NCI-H226 (cell line): ENCODE results near the gene TMEM167B.
"Not testable (repeated sequence)": the region's sequence is repeated elsewhere in the genome, so short reads cannot be mapped to it uniquely, and the experiment has no call there.

Experiments used
- DNase-seq: peaks from one replicate; pipeline ENCODE4 v3.0.0-alpha.2; 2015

TMEM167B gene

DNA sequence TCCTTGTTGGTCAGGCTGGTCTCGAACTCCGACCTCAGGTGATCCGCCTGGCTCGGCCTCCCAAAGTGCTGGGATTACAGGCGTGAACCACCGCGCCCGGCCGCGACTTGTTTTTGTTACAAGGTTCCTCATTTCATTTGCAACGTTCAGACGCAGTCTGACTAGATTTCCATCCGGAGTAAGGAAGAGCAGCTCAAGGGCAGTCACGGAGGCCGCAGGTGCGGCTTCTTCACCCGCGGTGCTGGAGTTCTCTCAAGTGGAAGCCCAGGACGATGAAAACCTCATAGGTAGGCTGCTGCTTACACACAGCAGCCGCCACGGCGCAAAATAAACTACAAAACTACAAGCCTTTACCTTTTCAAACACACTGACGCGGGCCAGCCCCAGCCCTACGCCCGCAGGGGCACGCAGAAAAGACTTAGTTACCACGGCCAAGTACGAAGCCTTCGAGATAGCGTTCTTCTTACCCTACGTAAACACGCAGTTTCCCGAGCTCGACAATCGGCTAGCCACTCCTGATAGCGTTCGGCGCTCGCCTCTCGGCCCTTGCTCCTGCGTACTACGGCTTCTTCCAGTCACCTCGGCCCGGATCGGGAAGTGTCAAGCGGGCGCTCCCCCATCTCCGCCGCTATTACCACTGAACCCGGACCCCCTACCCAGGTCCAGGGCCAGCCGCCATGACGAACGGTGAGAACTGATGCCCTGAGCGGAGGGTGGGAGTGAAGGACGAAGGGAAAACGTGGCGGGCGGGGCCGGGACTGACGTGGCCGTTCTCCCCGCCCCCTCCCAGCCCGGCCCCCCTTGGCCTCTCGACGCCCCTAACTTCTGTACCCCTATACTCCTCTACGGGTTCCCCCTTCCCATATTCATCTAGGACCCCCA is at the start of gene TMEM167B:
Gene TMEM167B, plus strand, starts transcription at position 569 of the 882 bp plus-strand sequence. Its CDS starts 109 bp downstream, at position 678.
- peak; percentile 95 for DNase-seq

DNA sequence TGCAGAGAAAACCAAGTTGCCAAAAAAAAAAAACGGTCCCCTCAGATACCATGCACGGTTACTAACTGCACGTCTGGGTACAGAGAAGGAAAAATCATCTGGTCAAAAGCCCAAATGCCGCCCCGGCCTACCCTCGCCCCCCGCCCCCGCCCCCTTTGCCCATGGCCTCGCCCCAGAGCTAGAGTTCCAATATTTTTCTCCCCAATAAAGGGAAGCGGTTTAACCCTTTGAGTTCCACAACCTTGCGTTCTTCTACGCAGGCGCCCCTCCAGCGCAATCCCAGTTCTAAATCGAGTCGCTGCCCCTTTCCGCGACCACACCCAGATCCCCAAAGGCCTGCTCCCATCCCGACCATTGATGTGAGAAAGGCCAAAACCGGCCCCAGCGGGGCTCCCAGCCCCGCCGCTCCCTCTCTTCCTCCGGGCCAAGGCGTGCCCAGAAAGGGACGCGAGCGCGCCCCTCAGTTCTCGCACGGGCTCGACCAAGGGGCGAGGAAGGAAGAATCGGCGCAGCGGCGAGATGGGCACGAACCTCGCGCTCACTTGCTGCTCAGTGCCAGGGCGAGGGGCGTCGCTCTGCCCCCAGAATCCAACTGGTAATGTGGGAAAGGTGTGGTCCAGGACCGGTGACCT is 49.5 kb upstream of the TMEM167B start:
- DNase-seq = no peak

DNA sequence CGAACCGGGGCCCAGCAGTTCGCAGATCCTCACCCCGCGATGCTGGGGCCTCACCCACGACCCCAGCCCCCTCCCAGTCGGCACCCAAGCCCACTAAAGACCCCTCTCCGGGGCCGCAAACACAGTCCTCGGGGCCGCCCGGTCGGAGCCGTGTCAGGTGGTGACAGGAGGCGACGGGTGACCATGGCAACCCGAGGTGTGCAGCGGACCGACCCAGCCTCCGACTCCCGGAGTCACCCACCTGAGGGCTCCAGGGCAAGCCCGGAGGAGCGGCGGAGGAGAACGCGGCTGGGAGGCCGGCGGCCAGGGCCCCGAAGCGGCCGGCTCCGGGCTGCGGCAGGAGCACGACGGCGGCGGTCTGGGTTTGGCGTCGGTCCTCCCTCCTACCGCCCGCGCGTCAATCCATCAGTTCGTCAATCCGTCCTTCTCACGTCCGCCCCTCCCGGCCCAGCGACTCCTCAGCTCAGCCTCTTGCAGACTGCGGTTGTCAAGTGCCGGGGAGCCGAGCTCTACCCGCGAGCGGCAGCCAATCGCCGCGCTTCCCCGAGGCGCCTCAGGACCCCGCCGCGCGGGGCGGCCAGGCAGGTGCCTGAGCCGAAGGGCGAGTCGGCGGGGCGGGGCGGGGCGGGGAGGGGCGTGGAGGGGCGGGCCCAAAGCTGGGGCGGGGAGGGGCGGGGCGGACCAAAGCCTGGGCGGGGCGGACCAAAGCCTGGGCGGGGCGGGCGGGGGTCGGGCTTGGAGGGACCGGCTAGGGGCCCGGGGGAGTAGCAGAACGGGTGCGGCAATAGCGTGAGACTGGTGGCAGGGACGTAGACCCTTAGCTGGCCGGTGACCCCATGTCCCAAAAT is 48.7 kb upstream of the TMEM167B start, which contains the start of gene WDR47:
Gene WDR47, minus strand, starts transcription at position 482 of the 848 bp plus-strand sequence. CDS start 18,590 bp downstream, outside the sequence.
- peak; percentile 95 for DNase-seq

DNA sequence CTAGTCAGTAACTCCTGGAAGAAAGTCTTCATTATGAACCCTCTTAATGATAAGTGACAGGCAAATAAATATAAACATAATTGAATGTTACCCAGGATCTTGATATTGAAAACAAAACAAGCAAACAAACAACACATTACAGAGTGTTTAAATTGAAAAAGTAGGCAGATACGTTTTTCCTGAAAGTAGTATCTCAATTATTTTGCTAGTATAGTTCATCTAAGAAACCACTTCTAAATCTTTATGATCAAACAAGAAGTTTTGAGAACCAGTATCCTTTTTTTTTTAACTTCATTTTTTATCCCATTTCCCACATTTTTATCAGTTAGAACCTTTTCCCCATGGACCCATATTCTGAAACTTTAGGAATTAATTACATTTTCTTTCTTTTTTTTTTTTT is 45.0 kb upstream of the TMEM167B start:
- no peak for DNase-seq

DNA sequence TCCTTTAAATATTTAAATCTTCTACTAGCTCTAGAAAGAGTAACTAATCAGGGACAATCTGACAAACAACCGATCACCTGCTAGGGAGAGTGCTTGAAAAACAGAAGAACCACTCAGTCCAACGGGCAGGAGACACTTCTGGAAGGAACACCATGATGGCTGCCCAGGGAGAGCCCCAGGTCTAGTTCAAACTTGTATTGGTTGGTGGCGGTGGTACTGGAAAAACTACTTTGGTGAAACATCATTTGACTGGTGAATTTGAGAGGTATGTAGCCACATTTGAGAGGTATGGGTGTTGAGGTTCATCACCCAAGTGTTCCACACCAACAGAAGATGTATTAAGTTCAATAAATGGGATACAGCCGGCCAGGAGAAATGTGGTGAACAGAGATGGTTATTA is 43.9 kb upstream of the TMEM167B start:
- no peak for DNase-seq

DNA sequence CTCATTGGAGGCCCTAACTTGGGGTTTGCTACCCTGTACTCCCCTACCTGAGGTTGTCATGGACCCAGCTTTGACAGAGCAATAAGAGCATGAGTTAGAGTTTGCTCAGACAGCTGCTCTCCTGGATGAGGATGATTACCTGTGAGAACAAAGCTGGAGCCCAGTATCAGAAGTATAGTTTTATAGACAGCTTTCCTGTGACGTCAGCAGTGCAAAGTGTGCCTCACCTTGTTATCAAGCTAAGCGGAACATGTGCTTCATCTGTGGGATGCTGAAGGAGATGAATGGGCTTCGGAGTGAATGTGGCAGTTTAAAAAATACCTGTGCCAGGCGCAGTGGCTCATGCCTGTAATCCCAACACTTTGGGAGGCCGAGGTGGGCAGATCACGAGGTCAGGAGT is 43.2 kb upstream of the TMEM167B start:
- DNase-seq = no peak

DNA sequence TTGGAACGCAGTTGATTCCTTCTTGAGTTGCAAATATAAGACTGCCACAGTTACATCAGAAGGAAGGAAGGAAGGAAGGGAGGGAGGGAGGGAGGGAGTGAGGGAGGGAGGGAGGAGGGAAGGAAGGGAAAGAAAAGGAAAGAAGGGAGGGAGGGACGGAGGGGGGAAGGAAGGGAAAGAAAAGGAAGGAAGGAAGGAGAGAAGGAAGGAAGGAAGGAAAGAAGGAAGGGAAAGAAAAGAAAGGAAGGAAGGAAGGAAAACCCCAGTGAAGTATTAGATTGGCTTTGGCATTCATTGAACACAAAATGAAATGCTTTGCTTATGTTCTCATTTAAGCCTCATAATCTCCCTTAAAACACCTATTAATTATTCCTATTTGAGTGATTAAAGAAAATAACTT is 42.2 kb upstream of the TMEM167B start:
- no peak for DNase-seq

DNA sequence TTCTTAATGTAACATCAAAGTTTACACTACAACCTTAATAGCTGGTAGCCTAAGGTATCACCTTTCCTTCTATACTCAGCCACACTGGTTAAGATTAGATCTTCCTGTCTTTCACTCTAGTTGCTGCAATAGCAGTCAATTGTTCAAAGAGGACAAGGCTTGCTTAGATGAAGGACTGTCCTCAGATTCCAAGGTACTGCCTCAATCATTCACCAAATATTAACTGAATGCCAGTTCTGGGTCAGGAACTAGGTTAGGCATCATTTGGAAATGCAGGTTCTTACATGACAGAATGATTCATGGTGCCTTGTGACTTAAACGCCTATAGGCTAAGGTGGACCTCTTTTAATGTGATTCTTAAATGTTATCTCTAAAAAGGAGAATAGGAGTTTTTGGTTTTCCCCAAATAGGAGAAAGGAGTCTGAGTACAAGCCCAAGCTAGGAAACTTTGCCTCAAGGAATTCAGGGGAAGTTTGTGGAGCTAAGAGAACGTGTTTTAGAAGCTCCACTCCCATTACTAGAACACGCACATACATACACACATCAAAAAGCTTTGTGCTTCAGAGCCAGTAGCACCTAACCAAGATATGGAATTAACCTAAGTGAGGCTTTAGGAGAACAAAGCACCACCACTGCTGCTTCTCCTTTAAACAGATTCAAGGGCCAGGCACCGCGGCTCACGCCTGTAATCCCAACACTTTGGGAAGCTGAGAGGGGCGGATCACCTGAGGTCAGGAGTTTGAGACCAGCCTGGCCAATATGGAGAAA is 40.2 kb upstream of the TMEM167B start:
- peak; percentile 14 for DNase-seq

DNA sequence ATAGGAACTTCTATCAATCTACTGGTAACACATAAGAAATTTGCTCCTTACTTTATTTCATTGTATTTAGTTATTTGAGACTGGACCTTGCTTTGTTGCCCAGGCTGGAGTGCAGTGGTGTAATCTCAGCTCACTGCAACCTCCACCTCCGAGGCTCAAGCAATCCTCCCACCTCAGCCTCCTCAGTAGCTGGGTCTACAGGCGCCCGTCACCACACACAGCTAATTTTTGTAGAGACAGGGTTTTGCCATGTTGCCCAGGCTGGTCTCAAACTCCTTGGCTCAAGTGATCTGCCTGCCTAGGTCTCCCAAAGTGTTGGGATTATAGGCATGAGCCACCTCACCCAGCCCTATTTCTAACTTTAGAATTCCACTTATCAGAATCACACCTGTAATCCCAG is 38.4 kb upstream of the TMEM167B start:
- DNase-seq = not testable (repeated sequence)

DNA sequence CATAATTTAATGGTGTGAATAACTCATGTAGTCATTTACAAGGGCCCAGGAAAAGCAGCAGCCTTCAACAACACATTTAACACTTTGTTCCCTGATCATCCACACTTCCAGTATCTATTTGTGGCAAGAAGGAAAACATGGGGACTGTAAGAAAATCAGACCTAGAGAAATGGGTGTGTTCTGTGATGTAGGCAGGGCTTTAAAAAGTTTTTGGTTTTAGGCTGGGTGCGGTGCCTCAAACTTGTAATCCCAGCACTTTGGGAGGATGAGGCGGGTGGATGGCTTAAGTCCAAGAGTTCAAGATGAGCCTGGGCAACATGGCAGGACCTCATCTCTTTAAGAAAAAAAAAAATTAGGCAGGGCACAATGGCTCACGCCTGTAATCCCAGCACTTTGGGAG is 34.5 kb upstream of the TMEM167B start:
- no peak for DNase-seq

DNA sequence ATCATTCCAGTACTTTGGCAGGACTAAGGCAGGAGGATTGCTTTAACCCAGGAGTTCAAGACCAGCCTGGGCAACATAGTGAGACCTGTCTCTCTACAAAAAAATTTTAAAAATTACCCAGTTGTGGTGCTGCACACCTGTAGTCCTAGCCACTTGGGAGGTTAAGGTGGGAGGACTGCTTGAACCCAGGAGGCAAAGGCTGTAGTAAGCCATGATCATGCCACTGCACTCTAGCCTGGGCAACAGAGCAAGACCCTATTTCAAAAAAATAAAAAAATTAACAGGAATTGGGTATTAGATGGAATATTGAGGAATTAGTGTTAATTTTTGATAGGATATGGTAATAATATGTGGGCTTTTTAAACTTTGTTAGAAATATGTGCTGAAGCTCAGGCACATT is 31.5 kb upstream of the TMEM167B start:
- no peak for DNase-seq

DNA sequence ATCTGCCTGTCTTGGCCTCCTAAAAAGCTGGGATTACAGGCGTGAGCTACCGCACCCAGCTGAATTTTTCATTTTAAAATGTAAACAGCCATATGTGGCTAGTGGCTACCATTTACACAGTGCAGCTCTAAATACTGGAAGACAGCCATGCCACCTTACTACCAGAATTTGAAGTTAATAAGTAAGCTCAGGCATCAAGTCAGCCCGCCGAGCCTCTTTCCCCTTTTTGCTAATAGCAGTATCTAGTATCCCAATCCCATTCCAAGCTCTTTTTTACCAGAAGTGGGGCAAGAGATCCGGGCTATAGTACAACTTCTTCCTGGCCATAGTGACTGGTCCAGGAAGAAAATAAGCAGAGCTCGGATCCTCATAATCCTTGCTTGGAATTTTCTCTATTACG is 29.9 kb upstream of the TMEM167B start:
- DNase-seq = no peak

DNA sequence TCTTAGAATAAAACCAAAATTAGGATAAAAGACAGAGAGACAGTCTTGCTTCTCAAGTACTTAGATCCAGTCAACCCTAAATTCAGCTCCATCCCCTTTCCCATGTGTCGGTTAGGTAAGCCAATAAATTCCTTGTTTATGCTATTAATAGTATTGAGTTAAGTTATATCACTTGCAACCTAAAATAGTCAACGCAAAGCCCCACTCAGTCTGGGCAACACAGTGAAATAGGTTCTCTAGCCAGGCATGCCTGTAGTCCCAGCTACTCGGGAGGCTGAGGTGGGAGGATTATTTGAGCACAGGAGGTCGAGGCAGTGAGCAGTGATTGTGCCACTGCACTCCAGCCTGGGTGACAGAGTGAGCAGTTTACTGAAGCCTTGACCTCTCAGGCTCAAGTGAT is 29.4 kb upstream of the TMEM167B start:
- no peak for DNase-seq

DNA sequence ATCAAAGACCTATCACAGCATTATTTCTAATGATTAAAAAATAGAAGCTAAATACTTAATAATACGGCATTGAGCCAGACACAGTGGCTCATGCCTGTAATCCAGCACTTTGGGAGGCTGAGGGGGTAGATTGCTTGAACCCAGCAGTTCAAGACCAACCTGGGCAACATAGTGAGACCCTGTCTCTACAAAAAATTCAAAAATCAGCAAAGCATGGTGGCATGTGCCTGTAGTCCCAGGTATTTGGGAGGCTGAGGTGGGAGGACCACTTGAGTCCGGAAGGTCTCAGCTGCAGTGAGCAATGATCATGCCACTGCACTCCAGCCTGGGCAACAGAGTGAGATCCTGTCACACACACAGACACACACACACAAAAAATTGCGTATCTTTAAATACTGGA is 25.4 kb upstream of the TMEM167B start:
- no peak for DNase-seq

DNA sequence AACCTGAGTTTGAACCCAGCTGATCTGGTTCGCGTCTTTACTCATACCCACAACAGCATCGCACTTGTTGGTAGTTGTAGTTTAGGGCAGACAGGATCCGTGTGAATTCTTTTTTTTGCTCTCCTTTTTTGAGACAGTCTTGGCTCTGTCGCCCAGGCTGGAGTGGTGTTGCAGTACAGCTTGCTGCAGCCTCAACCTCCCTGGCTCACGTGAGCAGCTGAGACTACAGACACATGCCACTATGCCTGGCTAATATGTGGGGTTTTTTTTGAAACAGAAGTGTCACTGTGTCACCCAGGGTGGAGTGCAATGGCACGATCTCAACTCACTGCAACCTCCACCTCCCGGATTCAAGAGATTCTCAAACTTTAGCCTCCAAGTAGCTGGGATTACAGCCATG is 22.7 kb upstream of the TMEM167B start:
- DNase-seq = no peak

DNA sequence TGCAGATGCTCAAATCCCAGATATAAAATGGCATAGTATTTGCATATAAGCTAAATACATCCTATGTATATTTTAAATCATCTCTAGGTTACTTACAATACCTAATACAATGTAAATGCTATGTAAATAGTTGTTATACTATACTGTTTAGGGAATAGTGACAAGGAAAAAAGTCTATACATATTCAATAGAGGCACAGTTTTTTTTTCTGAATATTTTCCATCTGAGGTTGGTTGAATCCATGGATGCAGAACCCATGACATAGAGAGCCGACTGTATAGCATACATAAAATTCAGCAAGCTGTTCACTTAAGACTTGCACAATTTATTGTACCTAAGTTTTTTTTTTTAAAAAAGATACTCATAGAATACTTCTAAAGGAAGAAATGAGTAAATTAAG is 21.3 kb upstream of the TMEM167B start:
- no peak for DNase-seq

DNA sequence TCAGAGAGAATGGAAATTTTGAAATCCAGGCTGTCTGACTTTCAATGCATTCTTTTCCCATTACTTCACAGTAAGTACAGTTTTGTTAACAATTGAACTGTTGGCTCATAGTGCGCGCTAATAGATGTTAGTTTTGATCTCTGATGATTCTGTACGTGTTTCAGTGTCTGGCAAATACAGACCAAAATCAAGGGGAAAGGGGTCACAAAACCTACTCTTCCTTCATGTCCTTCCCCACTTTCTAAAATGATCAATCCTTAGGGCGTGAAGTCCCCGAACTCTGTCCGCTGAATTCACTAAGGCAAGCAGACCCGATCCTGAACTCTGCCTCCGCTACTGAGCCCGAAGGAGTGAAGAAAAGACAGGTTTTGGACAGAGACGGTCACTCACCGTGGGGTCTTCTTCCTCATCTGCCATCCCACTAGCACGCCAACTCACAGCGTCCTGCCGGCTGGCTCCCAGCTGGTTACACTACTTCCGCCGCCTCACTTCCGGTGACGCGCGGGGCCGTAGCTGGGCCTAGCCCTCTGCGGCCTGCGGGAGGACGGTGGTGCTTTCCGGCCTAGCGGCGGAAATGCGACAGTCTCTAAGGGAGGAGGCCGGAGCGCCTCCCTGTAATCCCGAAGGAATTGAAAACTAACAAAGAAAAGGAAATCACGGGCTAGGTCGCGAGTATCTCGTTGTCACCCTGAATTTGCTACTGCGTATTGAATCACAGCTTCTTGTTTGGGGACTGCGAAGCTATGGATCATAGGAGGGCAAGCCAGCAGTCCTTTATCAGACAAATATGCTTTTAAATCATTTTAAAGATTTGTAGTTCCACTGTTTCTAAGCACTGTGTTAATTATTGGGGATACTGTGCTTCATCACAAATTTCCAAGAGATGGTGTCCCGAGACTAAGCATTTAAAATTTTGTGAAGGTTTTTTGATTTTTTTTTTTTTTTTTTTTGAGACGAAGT is 14.8 kb upstream of the TMEM167B start, which contains the start of gene TAF13:
Gene TAF13, minus strand, starts transcription at position 473 of the 960 bp plus-strand sequence. Its CDS starts 56 bp downstream, at position 417.
- DNase-seq = peak; percentile 98

DNA sequence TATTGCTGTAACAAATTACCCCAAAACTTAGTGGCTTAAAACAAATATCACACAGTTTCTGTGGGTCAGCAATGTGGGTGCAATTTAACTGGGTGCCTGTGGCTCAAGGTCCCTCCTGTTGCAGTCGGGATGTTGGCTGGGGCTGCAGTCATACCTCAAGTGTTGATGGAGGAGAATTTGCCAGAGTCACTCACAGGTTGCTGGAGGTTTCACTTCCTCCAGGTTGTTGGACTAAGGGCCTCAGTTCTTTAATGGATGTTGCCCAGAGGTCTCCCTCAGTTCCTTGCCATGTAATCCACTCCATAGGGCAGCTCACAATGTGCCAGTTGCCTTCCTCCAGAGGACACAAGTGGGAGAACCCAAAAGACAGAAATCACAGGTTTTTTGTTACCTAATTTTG is 12.2 kb upstream of the TMEM167B start:
- no peak for DNase-seq

DNA sequence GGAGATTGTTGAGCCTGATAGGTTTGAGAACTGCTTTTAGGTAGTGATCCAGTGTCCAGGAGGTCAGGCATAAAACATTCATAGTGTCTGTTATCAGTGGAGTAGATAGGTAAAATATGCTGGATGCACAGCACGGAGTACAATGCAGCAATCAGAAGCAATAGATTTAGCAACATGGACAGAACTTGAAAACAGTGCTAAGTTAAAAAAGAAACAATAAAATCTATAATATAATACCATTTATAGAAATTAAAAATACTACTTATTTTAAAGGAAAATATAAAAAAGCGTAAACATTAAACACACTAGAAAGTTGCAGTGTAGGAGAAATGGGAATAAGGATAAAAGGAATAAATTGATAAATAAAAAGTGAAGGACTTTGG is 11.3 kb upstream of the TMEM167B start:
- no peak for DNase-seq

DNA sequence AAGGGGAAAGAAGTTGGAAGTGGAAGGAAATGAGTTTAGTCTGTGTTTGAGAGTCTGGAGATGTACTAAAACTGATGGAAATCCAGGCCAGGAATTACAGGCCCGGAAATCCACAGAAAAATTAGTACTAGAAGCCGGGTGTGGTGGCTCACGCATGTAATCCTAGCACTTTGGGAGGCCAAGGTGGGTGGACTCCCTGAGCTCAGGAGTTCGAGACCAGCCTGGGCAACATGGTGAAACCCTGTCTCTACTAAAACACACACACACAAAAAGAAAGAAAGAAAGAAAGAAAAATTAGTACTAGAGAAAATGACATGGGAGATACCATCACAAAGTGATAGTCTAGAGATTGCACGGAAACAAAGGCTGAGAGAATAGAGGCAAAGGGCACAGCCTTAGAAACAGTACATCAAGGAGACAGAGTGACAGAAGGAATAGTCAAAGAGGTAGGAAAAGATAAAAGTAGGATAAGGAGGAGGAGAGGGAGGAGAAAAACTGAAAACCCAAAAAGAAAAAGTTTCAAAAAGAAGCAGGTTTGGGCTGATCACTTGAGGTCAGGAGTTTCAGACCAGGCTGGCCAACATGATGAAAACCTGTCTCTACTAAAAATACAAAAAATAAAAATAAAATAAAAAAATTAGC is 10.0 kb upstream of the TMEM167B start:
- no peak for DNase-seq

DNA sequence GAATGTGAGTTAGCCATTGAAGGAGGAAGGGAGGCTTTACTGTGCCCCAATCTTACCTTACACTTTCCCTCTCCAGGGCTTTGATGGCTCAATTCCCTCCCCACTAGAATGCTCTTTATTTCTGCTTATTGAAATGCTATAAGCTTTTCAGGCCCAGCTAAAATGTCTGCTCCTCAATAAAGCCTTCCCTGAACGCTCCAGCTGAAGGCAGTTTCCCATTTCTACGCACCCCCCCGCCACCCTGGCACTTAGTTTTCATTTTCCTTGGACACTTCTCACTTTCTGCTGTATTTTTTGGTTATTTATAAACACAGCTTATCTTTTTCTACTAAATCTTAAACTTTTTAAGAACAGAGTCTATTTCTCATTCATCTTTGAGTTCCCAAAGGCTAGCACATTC is 7.1 kb upstream of the TMEM167B start:
- DNase-seq = no peak
